Measurements from ENCODE around the gene SNX30. TPM values are rescaled to one million over a fixed set of nuclear protein-coding genes. Genes with fewer than 3 reads are reported as not detected.
A peak's percentile ranks its signal among the peaks of the same experiment; 100 is the strongest.

SNX30 gene
- total RNA-seq, 1 experiment from 2014 or later = 10.2 TPM

- no peaks in the 10 kb centered on the region for H3K27me3 ChIP-seq (replicated peaks)
- H3K36me3 ChIP-seq = no peaks in the 10 kb centered on the region; the same call in 1 of the 2 replicates
- no peak overlapping the region for H3K4me3 ChIP-seq
- no peaks in the 10 kb centered on the region for H3K4me1 ChIP-seq (replicated peaks)
- H3K9me3 ChIP-seq (replicated peaks) = no peaks in the 10 kb centered on the region
- no peak for DNase-seq (ENCODE audit: low read depth in 1 of 2, low spot score in 2 of 2)
- H3K27ac ChIP-seq = no peak overlapping the region
Measured at GRCh38 chr9:112833081-112833480, 82.5 kb downstream of the SNX30 start.

- Histone ChIP-seq H3K27ac (no peak overlapping the region), H3K9me3 (replicated peaks) (no peaks in the 10 kb centered on the region), H3K36me3 (peaks cover 5% of the 10 kb centered on the region), H3K4me3 (no peak overlapping the region), H3K27me3 (replicated peaks) (no peaks in the 10 kb centered on the region), H3K4me1 (replicated peaks) (no peaks in the 10 kb centered on the region)
- DNase-seq (ENCODE audit: low read depth in 1 of 2, low spot score in 2 of 2) = no peak
Measured at GRCh38 chr9:112836394-112836793, 85.8 kb downstream of the SNX30 start.

GRCh38 chr9:112838342-112838741 lies 87.8 kb downstream of the SNX30 start:
- Histone ChIP-seq H3K4me3 (no peak overlapping the region), H3K9me3 (replicated peaks) (no peaks in the 10 kb centered on the region), H3K36me3 (peaks cover 5% of the 10 kb centered on the region), H3K27me3 (replicated peaks) (no peaks in the 10 kb centered on the region), H3K4me1 (replicated peaks) (no peaks in the 10 kb centered on the region), H3K27ac (no peak overlapping the region)
- DNase-seq (ENCODE audit: low read depth in 1 of 2, low spot score in 2 of 2) = no peak

GRCh38 chr9:112839331-112839730 lies 88.8 kb downstream of the SNX30 start:
- no peak overlapping the region for H3K4me3 ChIP-seq
- H3K27ac ChIP-seq = no peak overlapping the region
- peaks cover 5% of the 10 kb centered on the region for H3K36me3 ChIP-seq
- no peaks in the 10 kb centered on the region for H3K9me3 ChIP-seq (replicated peaks)
- DNase-seq (ENCODE audit: low read depth in 1 of 2, low spot score in 2 of 2) = no peak
- no peaks in the 10 kb centered on the region for H3K27me3 ChIP-seq (replicated peaks)
- no peaks in the 10 kb centered on the region for H3K4me1 ChIP-seq (replicated peaks)

- Histone ChIP-seq H3K4me3 (no peak overlapping the region), H3K27me3 (replicated peaks) (no peaks in the 10 kb centered on the region), H3K4me1 (replicated peaks) (0 out of 2 replicates have a peak, but pooled peaks cover 3% of the 10 kb centered on the region), H3K27ac (no peak overlapping the region), H3K36me3 (peaks cover 5% of the 10 kb centered on the region), H3K9me3 (replicated peaks) (no peaks in the 10 kb centered on the region)
- DNase-seq (ENCODE audit: low read depth in 1 of 2, low spot score in 2 of 2) = no peak
Measured at GRCh38 chr9:112841261-112841660, 90.7 kb downstream of the SNX30 start.

- Histone ChIP-seq H3K4me3 (no peak overlapping the region), H3K27me3 (replicated peaks) (no peaks in the 10 kb centered on the region), H3K36me3 (peaks cover 5% of the 10 kb centered on the region; the same call in 1 of the 2 replicates), H3K9me3 (replicated peaks) (no peaks in the 10 kb centered on the region), H3K27ac (no peak overlapping the region), H3K4me1 (replicated peaks) (0 out of 2 replicates have a peak, but pooled peaks cover 3% of the 10 kb centered on the region)
- DNase-seq (ENCODE audit: low read depth in 1 of 2, low spot score in 2 of 2) = no peak
Measured at GRCh38 chr9:112842555-112842954, 92.0 kb downstream of the SNX30 start.

GRCh38 chr9:112844771-112845542 lies 94.4 kb downstream of the SNX30 start:
- no peak overlapping the region for H3K4me3 ChIP-seq
- no peaks in the 10 kb centered on the region for H3K9me3 ChIP-seq (replicated peaks)
- H3K4me1 ChIP-seq (replicated peaks) = 0 out of 2 replicates have a peak, but pooled peaks cover 3% of the 10 kb centered on the region
- DNase-seq (ENCODE audit: low read depth in 1 of 2, low spot score in 2 of 2) = peak; percentile 58 to 65
- 0 out of 2 replicates have a peak overlapping the region, but pooled peaks have one; percentile 24 for H3K27ac ChIP-seq
- no peaks in the 10 kb centered on the region for H3K27me3 ChIP-seq (replicated peaks)
- H3K36me3 ChIP-seq = no peaks in the 10 kb centered on the region

GRCh38 chr9:112846528-112847488 lies 96.2 kb downstream of the SNX30 start:
- H3K9me3 ChIP-seq (replicated peaks) = no peaks in the 10 kb centered on the region
- H3K4me3 ChIP-seq = no peak overlapping the region
- no peak for DNase-seq (ENCODE audit: low read depth in 1 of 2, low spot score in 2 of 2)
- no peak overlapping the region for H3K27ac ChIP-seq
- H3K36me3 ChIP-seq = no peaks in the 10 kb centered on the region
- H3K27me3 ChIP-seq (replicated peaks) = no peaks in the 10 kb centered on the region
- H3K4me1 ChIP-seq (replicated peaks) = 0 out of 2 replicates have a peak, but pooled peaks cover 3% of the 10 kb centered on the region

GRCh38 chr9:112848316-112849151 lies 98.0 kb downstream of the SNX30 start:
- DNase-seq (ENCODE audit: low read depth in 1 of 2, low spot score in 2 of 2) = no peak
- no peaks in the 10 kb centered on the region for H3K9me3 ChIP-seq (replicated peaks)
- H3K4me3 ChIP-seq = no peak overlapping the region
- H3K36me3 ChIP-seq = no peaks in the 10 kb centered on the region
- H3K4me1 ChIP-seq (replicated peaks) = 0 out of 2 replicates have a peak, but pooled peaks cover 3% of the 10 kb centered on the region
- H3K27ac ChIP-seq = no peak overlapping the region
- H3K27me3 ChIP-seq (replicated peaks) = no peaks in the 10 kb centered on the region

GRCh38 chr9:112849363-112849922 lies 98.9 kb downstream of the SNX30 start:
- DNase-seq (ENCODE audit: low read depth in 1 of 2, low spot score in 2 of 2) = no peak
- no peak overlapping the region for H3K27ac ChIP-seq
- H3K27me3 ChIP-seq (replicated peaks) = no peaks in the 10 kb centered on the region
- no peak overlapping the region for H3K4me3 ChIP-seq
- H3K36me3 ChIP-seq = no peaks in the 10 kb centered on the region
- 0 out of 2 replicates have a peak, but pooled peaks cover 3% of the 10 kb centered on the region for H3K4me1 ChIP-seq (replicated peaks)
- no peaks in the 10 kb centered on the region for H3K9me3 ChIP-seq (replicated peaks)

- no peak overlapping the region for H3K4me3 ChIP-seq
- H3K27me3 ChIP-seq (replicated peaks) = no peaks in the 10 kb centered on the region
- DNase-seq (ENCODE audit: low read depth in 1 of 2, low spot score in 2 of 2) = no peak
- no peak overlapping the region for H3K27ac ChIP-seq
- no peaks in the 10 kb centered on the region for H3K36me3 ChIP-seq
- no peaks in the 10 kb centered on the region for H3K9me3 ChIP-seq (replicated peaks)
- no peaks in the 10 kb centered on the region for H3K4me1 ChIP-seq (replicated peaks)
Measured at GRCh38 chr9:112850840-112851239, 100.3 kb downstream of the SNX30 start.

- DNase-seq (ENCODE audit: low read depth in 1 of 2, low spot score in 2 of 2) = no peak
- Histone ChIP-seq H3K4me3 (no peak overlapping the region), H3K4me1 (replicated peaks) (no peaks in the 10 kb centered on the region), H3K36me3 (no peaks in the 10 kb centered on the region), H3K27ac (no peak overlapping the region), H3K9me3 (replicated peaks) (no peaks in the 10 kb centered on the region), H3K27me3 (replicated peaks) (no peaks in the 10 kb centered on the region)
Measured at GRCh38 chr9:112852741-112853504, 102.4 kb downstream of the SNX30 start.
